Osteoblast (primary cell): ENCODE data around the gene POU5F1. TPM values are rescaled to one million over a fixed set of nuclear protein-coding genes. Genes with fewer than 3 reads are reported as not detected.
A peak's percentile ranks its signal among the peaks of the same experiment; 100 is the strongest.

Experiments used
- DNase-seq: peaks from one replicate; pipeline ENCODE4 v3.0.0; 2011; ENCODE audit warnings: low spot score, mixed read lengths; ENCODE audit not compliant: insufficient read length; ENCODE audit errors: missing footprints
- H2AFZ ChIP-seq: 2 replicates; pipeline ENCODE4 v1.6.0; 2011; ENCODE audit warnings: mild to moderate bottlenecking, low read length
- H3K27ac ChIP-seq: 2 replicates; pipeline ENCODE4 v1.5.1; 2011; ENCODE audit warnings: mild to moderate bottlenecking, low read depth, low read length, moderate library complexity
- H3K27me3 ChIP-seq: 2 replicates; pipeline ENCODE4 v1.6.0; 2012; ENCODE audit warnings: mild to moderate bottlenecking, control low read depth, inconsistent platforms, low read length, moderate library complexity; ENCODE audit not compliant: insufficient read depth
- H3K36me3 ChIP-seq: 2 replicates; pipeline ENCODE4 v1.5.1; 2011; ENCODE audit warnings: mild to moderate bottlenecking, low read length, control low read depth, moderate library complexity; ENCODE audit not compliant: insufficient read depth
- H3K4me1 ChIP-seq: 2 replicates; pipeline ENCODE4 v1.5.1; 2011; ENCODE audit warnings: mild to moderate bottlenecking, low read length, control low read depth, moderate library complexity; ENCODE audit not compliant: insufficient read depth
- H3K4me2 ChIP-seq: 2 replicates; pipeline ENCODE4 v1.6.0; 2011; ENCODE audit warnings: mild to moderate bottlenecking, low read length; ENCODE audit not compliant: insufficient read depth
- H3K4me3 ChIP-seq: fragments of 200-600 bp; sonication (generic); 3 replicates; pipeline ENCODE4 v1.5.1; 2012; ENCODE audit warnings: mild to moderate bottlenecking, low read length, inconsistent platforms; ENCODE audit not compliant: insufficient read depth
- H3K79me2 ChIP-seq: 2 replicates; pipeline ENCODE4 v1.6.0; 2012; ENCODE audit warnings: mild to moderate bottlenecking, low read length, control low read depth, inconsistent platforms; ENCODE audit not compliant: insufficient read depth
- H3K9me3 ChIP-seq: 2 replicates; pipeline ENCODE4 v1.5.1; 2011; ENCODE audit warnings: low read depth, low read length, control low read depth
- H4K20me1 ChIP-seq: 2 replicates; pipeline ENCODE4 v1.6.0; 2012; ENCODE audit warnings: mild to moderate bottlenecking, low read length, control low read depth; ENCODE audit not compliant: insufficient read depth
- total RNA-seq: library from RNA; depleted of rRNA; stranded (reverse); fragments of >200 nt; gene quantifications from 2 replicates; pipeline ENCODE4 v1.2.3, GENCODE V29; 2012
- TF ChIP-seq, protein P1 (sequence below): IDR thresholded peaks from 2 replicates; pipeline ENCODE4 v1.5.1; 2011; ENCODE audit warnings: mild to moderate bottlenecking, low read depth, low read length, moderate library complexity; ENCODE audit errors: extremely low read depth

POU5F1 gene
- total RNA-seq, 1 donor, result 2.5 TPM

DNA sequence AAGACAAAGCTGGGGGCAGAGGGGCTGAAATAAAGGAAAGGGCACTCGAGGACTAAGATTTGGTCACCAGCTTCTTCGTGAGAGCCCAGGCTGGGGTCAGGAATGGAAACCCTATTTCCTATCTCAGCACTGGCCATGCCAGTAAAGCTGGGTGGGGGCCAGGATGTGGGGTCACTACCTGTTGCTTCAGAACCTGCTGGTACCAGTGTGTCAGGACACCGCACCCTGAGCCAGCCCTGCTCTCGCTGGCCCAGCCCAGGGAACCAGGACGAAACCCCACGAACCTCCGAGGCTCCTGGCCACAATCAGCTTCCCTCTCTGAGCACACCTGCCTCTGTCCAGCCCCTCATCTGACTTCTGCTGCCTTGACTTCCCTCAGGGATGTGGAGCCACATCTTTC lies 52.3 kb downstream of the POU5F1 start:
- Histone ChIP-seq H3K4me1 (peaks cover 30% of the 10 kb centered on the region), H3K27ac (no peak overlapping the region), H3K4me2 (no peak overlapping the region), H3K9me3 (no peaks in the 10 kb centered on the region), H3K79me2 (no peaks in the 10 kb centered on the region), H2AFZ (no peak overlapping the region), H4K20me1 (peaks cover 2% of the 10 kb centered on the region), H3K36me3 (no peaks in the 10 kb centered on the region), H3K4me3 (no peak overlapping the region), H3K27me3 (peaks cover 3% of the 10 kb centered on the region)
- TF ChIP-seq, protein P1, sequence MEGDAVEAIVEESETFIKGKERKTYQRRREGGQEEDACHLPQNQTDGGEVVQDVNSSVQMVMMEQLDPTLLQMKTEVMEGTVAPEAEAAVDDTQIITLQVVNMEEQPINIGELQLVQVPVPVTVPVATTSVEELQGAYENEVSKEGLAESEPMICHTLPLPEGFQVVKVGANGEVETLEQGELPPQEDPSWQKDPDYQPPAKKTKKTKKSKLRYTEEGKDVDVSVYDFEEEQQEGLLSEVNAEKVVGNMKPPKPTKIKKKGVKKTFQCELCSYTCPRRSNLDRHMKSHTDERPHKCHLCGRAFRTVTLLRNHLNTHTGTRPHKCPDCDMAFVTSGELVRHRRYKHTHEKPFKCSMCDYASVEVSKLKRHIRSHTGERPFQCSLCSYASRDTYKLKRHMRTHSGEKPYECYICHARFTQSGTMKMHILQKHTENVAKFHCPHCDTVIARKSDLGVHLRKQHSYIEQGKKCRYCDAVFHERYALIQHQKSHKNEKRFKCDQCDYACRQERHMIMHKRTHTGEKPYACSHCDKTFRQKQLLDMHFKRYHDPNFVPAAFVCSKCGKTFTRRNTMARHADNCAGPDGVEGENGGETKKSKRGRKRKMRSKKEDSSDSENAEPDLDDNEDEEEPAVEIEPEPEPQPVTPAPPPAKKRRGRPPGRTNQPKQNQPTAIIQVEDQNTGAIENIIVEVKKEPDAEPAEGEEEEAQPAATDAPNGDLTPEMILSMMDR, result no peak
- DNase-seq, result no peak

DNA sequence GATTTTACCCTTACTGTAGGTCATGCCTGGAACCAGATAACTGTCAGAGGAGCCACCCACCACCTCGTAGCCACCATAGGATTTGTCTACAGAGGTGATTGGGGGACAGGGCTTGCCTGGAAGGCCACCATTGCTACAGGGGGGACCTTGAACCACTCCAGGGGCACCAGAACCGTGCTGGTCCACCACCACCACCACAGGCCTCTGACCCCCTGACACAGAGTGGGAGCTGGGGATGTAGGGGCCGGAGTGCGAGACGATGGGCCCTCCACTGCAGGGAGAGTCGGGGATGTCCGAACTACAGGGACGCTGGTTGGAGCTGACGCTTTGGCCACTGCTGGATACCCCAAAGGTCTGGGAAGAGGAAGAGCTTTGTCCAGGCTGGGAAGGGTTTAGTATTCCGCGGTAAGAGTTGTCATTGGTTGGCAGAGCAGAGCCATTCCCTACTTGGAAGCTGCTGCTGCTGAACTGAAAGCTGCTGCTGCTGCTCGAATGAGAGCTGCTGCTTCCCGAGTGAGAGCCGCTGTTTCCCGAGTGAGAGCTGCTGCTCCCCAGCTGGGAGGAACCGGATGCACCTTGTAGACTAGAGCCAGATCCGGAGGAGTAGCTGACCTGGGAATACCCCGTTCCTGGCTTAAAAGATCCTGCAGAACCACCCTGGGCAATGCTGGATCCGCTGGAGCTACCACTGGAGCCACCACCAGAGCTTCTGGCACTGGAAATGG lies 53.7 kb downstream of the POU5F1 start:
- H3K4me2 ChIP-seq, result peak overlapping the region; percentile 73
- TF ChIP-seq, protein P1, result no peak
- peak overlapping the region; percentile 57 for H3K4me3 ChIP-seq
- H3K4me1 ChIP-seq, result peaks cover 18% of the 10 kb centered on the region
- no peaks in the 10 kb centered on the region for H3K9me3 ChIP-seq
- no peaks in the 10 kb centered on the region for H3K79me2 ChIP-seq
- DNase-seq, result peak; percentile 53
- peaks cover 3% of the 10 kb centered on the region for H3K27me3 ChIP-seq
- H4K20me1 ChIP-seq, result no peaks in the 10 kb centered on the region
- no peaks in the 10 kb centered on the region for H3K36me3 ChIP-seq
- H2AFZ ChIP-seq, result peak overlapping the region; percentile 62
- H3K27ac ChIP-seq, result no peak overlapping the region

- Histone ChIP-seq H3K4me2 (no peak overlapping the region), H4K20me1 (no peaks in the 10 kb centered on the region), H3K4me3 (no peak overlapping the region), H3K36me3 (no peaks in the 10 kb centered on the region), H3K9me3 (no peaks in the 10 kb centered on the region), H2AFZ (no peak overlapping the region), H3K27ac (no peak overlapping the region), H3K4me1 (peaks cover 18% of the 10 kb centered on the region), H3K79me2 (no peaks in the 10 kb centered on the region), H3K27me3 (peaks cover 8% of the 10 kb centered on the region)
- TF ChIP-seq, protein P1, result no peak
- peak; percentile 38 for DNase-seq
These were observed 54.4 kb downstream of the POU5F1 start for GRCh38 chr6:31115941-31116560.
